Stimulated activated naive B cell treated with anti-CD40 and anti-IgM and Interleukin-4, amounts not matched to agents 10 μg/mL and 1 μg/mL and 100 μg/mL, for 72 hours (primary cell): ENCODE data around the gene RNPEPL1.
A peak's percentile ranks its signal among the peaks of the same experiment; 100 is the strongest.

Experiments
- ATAC-seq, 2 donors: fragments of 150-1000 bp; cut with Tn5 transposase; replicated peaks; 2 replicates each; pipeline ENCODE4 v1.10.0; 2021; ENCODE audit warnings: moderate library complexity in 1 of 2
- DNase-seq: peaks from one replicate; pipeline ENCODE4 v3.0.0; 2021
- H3K27ac Mint-ChIP-seq: one replicate; pipeline ENCODE4 v1.8.0; 2022; ENCODE audit warnings: mild to moderate bottlenecking, mixed read lengths
- H3K27me3 Mint-ChIP-seq, 2 donors: one replicate each; pipeline ENCODE4 v1.8.0; 2022; ENCODE audit warnings: mixed read lengths in 2 of 2
- H3K36me3 Mint-ChIP-seq, 2 donors: one replicate each; pipeline ENCODE4 v1.8.0; 2022; ENCODE audit warnings: mixed read lengths in 2 of 2, mild to moderate bottlenecking in 1 of 2
- H3K4me1 Mint-ChIP-seq, 2 donors: one replicate each; pipeline ENCODE4 v1.8.0; 2022; ENCODE audit warnings: mixed read lengths in 2 of 2, mild to moderate bottlenecking in 1 of 2
- H3K4me3 Mint-ChIP-seq, 2 donors: one replicate each; pipeline ENCODE4 v1.8.0; 2022; ENCODE audit warnings: mild to moderate bottlenecking in 2 of 2, mixed read lengths in 2 of 2, moderate library complexity in 1 of 2
- H3K9me3 Mint-ChIP-seq, 2 donors: one replicate each; pipeline ENCODE4 v1.8.0; 2022; ENCODE audit warnings: mixed read lengths in 2 of 2, mild to moderate bottlenecking in 1 of 2

RNPEPL1 gene

DNA sequence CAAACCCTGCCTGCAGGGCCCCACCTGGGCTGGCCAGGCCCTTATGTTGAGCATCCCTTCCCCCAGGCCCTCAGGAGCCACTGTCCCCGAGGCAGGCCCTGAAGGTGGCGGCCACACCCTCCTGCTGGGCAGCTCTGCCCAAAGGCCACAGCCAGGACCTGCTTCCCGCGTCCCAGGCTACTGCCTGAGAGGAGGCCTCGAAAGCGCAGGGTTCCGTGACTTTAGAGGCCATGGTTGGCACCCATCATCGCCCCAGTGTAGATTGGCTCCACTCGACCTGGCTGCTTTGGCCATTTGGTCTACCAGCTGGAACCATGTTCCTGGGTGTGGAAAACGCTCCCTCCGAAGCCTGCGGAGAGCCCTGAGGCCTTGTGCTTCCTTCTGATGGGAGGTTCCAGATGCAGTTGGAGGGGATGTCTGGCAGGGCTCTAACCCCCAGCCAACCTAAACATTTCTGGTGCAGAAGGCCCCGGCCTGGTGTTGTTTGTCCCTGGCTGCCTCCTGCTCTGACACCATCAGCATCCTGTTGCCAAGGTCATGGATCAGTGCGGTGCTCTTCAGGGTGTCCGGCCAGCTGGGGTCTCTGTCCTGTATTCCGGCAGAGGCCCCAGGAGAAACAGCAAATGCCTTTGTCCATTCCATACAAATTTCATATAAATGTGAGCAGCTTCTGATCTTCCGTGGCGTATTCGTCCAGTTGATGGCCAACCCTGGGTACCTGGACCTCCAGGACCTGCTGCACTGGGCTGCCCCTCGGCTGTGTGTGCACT, 33.0 kb downstream of the RNPEPL1 start:
- Mint-ChIP-seq H3K36me3 (peaks cover 18 to 31% of the 10 kb centered on the region in 2 donors), H3K27ac (no peak overlapping the region), H3K4me3 (no peak overlapping the region), H3K27me3 (no peaks in the 10 kb centered on the region), H3K4me1 (peaks cover 0 to 5% of the 10 kb centered on the region in 2 donors), H3K9me3 (no peaks in the 10 kb centered on the region)
- no peak for DNase-seq
- ATAC-seq, result no peak

DNA sequence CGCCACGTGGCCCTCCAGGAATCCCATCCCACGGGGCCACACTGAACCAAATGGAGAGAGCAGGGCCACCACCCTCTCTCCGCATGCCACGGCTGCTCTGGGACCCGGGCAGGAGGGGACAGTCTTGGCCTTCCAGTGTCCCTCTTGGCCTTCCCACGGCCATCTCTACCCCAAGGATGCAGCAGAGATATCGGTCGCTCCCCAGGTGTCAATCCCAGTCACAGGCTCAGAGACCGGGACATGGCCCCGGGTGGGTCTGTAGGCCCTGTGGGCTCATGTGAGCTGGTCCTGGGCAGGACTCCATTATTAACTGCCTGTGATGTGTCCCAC, 33.5 kb downstream of the RNPEPL1 start:
- peaks cover 18 to 37% of the 10 kb centered on the region in 2 donors for H3K36me3 Mint-ChIP-seq
- no peaks in the 10 kb centered on the region for H3K9me3 Mint-ChIP-seq
- H3K27me3 Mint-ChIP-seq, result no peaks in the 10 kb centered on the region
- no peak for DNase-seq
- H3K27ac Mint-ChIP-seq, result peak overlapping the region; percentile 37
- H3K4me3 Mint-ChIP-seq, result no peak overlapping the region
- peaks cover 0 to 10% of the 10 kb centered on the region in 2 donors for H3K4me1 Mint-ChIP-seq
- ATAC-seq, result no peak

DNA sequence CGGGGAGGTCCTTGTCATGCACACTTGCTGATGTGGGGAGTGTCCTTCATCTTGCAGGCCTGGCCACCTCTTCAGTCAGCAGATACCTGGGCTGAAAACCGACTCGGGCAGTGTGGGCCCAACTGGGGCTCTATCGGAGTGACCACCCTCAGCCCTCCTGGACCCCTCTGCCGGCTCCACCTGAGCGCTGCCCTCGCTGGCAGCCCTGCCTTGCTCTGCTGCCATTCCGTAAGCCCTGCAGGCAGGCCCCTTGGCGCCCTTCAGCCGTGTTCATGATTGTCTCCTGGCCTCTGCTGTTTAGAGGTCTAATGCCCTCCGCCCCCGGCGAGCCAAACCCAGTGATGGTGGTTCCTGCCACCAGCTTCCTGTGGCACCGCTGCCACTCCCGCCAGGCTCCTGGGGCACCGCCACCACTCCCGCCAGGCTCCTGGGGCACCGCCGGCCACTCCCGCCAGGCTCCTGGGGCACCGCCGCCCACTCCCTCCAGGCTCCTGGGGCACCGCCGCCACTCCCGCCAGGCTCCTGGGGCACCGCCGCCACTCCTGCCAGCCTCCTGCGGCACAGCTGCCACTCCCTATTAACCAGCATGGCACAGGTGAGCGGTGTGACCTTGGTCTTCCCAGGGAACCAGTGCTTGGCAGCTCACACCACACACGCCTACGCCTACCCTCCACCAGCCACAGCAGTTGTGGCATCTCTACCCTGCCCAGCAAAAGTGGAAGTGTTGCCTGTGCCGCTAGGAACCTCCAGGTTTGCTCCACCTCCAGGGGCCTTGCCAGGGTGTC, 34.2 kb downstream of the RNPEPL1 start:
- Mint-ChIP-seq H3K36me3 (peaks cover 18 to 37% of the 10 kb centered on the region in 2 donors), H3K4me3 (no peak overlapping the region), H3K4me1 (peaks cover 0 to 10% of the 10 kb centered on the region in 2 donors), H3K9me3 (no peaks in the 10 kb centered on the region), H3K27me3 (no peaks in the 10 kb centered on the region), H3K27ac (no peak overlapping the region)
- DNase-seq (no peak), ATAC-seq (no peak)

DNA sequence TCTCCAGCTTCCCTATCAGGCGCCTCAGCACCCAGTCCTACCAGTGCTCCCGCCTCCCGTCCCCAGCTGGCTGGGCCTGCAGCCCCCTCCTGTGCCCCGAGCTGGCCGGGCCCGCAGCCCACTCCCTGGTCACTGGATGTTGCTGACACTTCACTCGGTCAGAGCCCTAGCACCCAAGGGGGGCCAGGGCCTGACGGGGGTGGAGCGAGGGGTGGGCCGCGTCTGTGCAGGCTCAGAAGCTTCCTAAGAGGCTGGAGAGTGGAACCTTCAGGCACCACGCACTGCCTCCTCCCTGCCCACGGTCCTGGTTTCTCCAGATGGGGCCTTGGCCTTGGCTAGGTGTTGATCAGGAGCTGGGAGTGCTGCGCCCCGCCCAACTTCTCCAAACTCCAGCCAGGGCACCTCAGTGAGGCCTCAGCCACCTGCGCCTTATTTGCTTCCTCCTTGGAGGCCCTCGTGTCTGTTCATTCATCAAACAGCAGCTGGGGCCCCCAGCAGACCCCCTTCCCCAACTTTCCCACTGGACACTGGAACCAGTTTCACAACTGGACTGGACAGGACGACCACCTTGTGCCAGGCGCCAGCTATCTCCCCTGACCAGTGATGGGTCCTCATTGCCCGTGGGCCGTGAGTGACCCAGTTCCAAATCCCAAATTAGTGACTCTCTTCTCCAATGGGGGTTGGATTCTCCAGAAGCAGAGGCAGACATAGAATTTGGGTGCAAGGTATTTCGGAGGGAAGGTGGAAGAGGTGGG, 35.0 kb downstream of the RNPEPL1 start:
- H3K4me3 Mint-ChIP-seq, result no peak overlapping the region
- DNase-seq (no peak), ATAC-seq (no peak)
- peaks cover 17 to 37% of the 10 kb centered on the region in 2 donors for H3K36me3 Mint-ChIP-seq
- no peaks in the 10 kb centered on the region for H3K27me3 Mint-ChIP-seq
- H3K9me3 Mint-ChIP-seq, result no peaks in the 10 kb centered on the region
- H3K4me1 Mint-ChIP-seq, result peaks cover 0 to 10% of the 10 kb centered on the region in 2 donors
- no peak overlapping the region for H3K27ac Mint-ChIP-seq

DNA sequence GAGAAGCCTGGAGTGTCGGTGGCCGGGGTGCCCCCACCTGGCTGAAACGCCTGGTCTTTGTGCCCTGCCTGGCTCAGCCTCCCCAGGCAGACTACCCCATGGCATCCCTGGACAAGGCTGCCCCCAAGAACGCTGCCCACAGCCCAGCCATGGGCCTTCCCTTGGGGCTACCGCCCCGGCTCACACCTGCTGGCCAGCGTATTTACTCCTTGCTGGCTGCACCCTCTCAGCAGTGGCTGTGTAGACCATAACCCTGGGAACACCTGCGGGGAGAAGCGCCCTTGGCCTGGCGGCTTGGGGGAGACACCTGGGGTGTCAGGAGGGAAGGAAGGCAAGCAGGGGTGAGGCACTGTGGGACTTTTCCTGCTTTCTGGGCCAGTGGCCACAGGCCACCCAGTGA, 35.6 kb downstream of the RNPEPL1 start:
- no peak for DNase-seq
- peaks cover 12 to 36% of the 10 kb centered on the region in 2 donors for H3K36me3 Mint-ChIP-seq
- H3K9me3 Mint-ChIP-seq, result no peaks in the 10 kb centered on the region

DNA sequence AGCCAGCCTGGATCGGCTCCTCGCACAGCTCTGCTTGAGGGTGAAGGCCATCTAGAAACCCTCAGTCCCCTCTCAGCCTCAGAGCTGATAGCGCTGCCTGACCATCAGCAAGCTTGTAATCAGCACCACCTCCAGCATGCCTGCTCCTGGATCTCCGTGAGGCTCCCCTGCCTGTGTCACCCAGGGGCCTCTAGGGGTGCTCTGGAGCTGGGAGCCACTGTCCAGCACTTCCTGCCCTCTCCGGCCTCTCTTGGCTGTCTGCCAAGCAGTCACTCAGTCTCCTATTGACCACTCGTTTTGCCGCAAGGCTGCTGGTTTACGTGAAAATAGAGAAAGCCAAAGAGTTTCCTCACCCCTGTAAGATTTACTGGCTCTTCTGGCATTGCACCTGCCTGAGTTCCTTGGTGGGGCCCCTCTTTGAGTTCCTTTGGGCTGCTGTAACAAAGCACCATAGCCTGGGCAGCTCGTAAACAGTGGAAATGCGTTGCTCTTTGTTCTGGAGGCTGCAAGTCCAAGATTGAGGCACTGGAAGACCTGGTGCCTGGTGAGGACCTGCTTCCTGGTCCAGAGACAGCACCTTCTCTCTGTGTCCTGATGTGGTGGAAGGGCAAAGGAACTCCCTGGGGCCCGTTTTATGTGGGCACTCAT, 36.1 kb downstream of the RNPEPL1 start:
- no peak overlapping the region for H3K27ac Mint-ChIP-seq
- H3K9me3 Mint-ChIP-seq, result no peaks in the 10 kb centered on the region
- H3K27me3 Mint-ChIP-seq, result no peaks in the 10 kb centered on the region
- no peak overlapping the region for H3K4me3 Mint-ChIP-seq
- H3K36me3 Mint-ChIP-seq, result peaks cover 7 to 30% of the 10 kb centered on the region in 2 donors
- peaks cover 0 to 10% of the 10 kb centered on the region in 2 donors for H3K4me1 Mint-ChIP-seq
- ATAC-seq (peak in 1 of 2 donors; percentile 23), DNase-seq (no peak)

More for the DNA sequence above, 35.6 kb downstream of the RNPEPL1 start:
- H3K27me3 Mint-ChIP-seq, result no peaks in the 10 kb centered on the region
- no peak overlapping the region for H3K4me3 Mint-ChIP-seq
- H3K4me1 Mint-ChIP-seq, result peaks cover 0 to 10% of the 10 kb centered on the region in 2 donors
- no peak for ATAC-seq
- H3K27ac Mint-ChIP-seq, result no peak overlapping the region

DNA sequence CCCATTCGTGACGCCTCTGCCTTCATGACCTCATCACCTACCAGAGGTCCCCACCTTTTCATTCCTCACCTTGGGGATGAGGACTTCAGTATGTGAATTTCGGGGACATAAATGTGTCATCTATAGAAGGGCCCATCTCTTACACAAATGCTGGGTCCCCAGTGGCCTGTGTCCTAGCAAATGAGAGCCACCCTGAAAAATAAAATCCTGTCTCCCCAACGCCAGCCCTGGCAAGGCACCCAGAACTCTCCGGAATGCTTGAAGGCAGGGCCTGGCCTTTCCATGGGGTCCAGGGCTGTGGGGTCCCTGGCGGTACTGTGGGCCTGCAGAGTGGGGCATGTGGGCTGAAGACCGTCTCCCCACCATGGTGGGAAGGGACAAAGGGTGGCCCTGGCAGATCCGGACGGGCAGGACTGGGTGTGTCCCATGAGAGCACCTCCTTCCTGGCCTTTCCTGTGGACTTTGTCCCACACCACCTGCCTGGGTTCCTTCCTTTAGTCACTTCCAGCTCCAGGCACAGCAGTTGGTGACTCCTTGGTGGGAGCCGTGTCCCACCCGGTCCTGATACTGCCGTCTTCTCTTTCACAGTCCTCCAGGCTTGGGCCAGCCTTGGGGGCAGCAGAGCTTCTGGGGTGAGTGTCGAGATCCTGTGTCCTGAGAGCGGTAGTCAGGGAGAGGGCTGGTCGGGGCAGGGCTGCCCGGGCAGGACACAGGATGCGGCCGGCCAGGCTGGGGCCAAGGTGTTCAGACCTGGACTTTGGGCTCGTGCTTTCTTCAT, 36.8 kb downstream of the RNPEPL1 start:
- ATAC-seq, result no peak
- peaks cover 0 to 10% of the 10 kb centered on the region in 2 donors for H3K4me1 Mint-ChIP-seq
- H3K36me3 Mint-ChIP-seq, result peaks cover 7 to 23% of the 10 kb centered on the region in 2 donors
- H3K9me3 Mint-ChIP-seq, result no peaks in the 10 kb centered on the region
- no peak for DNase-seq
- no peaks in the 10 kb centered on the region for H3K27me3 Mint-ChIP-seq
- no peak overlapping the region for H3K27ac Mint-ChIP-seq
- no peak overlapping the region for H3K4me3 Mint-ChIP-seq

DNA sequence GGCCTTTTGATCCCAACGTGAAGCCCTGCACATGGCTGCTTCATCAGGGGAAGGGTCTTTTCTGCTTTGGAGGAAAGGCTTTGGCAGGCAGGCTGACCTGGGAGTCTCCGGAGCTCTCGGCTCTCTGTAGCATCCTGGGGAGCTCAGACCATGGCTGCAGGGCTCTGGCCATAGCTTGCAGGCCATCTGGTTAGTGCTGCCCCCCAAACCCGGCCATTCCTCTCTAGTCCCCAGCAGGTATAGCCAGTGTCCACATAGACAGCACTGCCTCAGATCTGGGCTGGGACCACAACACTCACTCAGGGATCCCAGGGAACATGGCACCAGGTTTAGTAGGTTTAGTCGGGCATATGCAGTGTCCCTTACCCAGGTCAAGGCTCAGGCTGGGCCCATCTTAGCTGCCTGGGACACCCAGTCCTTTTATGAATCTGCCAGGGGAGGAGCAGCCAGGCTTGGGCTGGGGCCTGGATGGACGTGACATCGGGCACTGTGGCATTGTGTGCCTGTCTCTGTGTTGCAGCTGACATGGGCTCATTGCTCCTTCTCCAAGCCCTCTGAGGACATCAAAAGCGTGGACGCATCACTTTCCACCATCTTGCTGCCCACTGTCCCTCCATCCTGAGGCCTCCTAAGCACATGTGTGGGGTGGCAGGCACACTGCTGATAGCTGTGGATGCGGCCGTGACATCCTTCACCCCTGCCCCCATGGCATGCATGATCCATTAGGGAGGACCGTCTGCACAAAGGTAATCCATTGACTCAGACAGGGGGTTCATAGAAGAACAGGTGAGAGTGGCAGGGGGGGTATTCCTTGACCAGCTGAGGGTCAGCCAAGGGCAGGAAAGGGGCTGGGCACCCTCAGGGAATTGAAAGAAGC, 37.8 kb downstream of the RNPEPL1 start:
- ATAC-seq (no peak), DNase-seq (no peak)
- H3K27me3 Mint-ChIP-seq, result no peaks in the 10 kb centered on the region
- H3K4me3 Mint-ChIP-seq, result no peak overlapping the region
- peaks cover 7 to 23% of the 10 kb centered on the region in 2 donors for H3K36me3 Mint-ChIP-seq
- H3K27ac Mint-ChIP-seq, result peak overlapping the region; percentile 59
- peaks cover 0 to 10% of the 10 kb centered on the region in 2 donors for H3K4me1 Mint-ChIP-seq
- no peaks in the 10 kb centered on the region for H3K9me3 Mint-ChIP-seq

DNA sequence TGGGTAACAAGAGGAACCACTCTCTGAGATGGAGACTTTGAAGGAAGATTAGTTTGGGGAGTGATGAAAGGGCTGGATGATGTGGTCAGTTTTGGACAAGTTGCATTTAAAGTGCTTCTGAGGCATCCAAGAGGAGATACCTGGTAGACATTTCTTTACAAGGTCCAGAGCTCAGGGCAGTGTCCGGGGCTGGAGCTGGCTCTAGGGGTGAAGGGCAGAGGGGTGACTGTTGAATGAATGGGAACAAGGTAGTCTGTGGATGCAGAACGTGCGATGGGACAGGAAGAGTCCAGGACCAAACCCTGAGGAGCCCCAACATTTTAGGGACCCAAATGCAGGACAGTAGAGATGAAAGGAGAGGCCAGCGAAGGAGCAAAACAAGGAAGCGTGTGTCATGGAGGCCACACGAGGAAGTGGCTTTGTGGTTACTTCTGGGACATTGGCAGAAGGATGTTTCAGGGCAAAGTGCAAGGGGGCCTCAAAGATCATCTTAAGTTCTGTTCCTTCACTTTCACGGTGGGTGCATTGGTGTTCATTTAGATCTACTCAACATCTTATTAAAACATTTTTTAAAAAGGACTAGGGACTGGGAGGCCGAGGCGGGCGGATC, 43.4 kb downstream of the RNPEPL1 start:
- ATAC-seq, result no peak
- DNase-seq, result no peak
- peaks cover 15 to 17% of the 10 kb centered on the region in 2 donors for H3K36me3 Mint-ChIP-seq
- peaks cover 8 to 10% of the 10 kb centered on the region in 2 donors for H3K4me1 Mint-ChIP-seq
- no peaks in the 10 kb centered on the region for H3K27me3 Mint-ChIP-seq
- peak overlapping the region; percentile 15 for H3K27ac Mint-ChIP-seq
- no peak overlapping the region for H3K4me3 Mint-ChIP-seq
- H3K9me3 Mint-ChIP-seq, result peaks cover 1 to 3% of the 10 kb centered on the region in 2 donors

DNA sequence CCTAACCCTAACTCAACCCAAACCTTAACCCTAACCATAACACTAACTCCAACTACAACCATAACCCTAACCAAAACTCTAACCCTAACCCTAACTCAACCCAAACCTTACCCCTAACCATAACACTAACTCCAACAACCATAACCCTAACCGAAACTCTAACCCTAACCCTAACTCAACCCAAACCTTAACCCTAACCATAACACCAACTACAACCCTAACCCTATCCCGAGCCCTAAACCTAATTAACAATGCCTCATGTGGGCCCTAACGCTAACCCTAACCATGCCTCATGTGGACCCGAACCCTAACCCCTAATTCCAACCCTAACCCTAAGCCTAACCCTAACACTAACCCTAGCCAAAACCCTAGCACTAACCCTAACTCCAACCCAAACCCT, 45.5 kb downstream of the RNPEPL1 start:
- peaks cover 8 to 9% of the 10 kb centered on the region in 2 donors for H3K4me1 Mint-ChIP-seq
- peaks cover 3 to 5% of the 10 kb centered on the region in 2 donors for H3K9me3 Mint-ChIP-seq
- no peak for ATAC-seq
- no peak overlapping the region for H3K4me3 Mint-ChIP-seq
- no peak overlapping the region for H3K27ac Mint-ChIP-seq
- H3K27me3 Mint-ChIP-seq, result no peaks in the 10 kb centered on the region
- no peak for DNase-seq
- peaks cover 20 to 27% of the 10 kb centered on the region in 2 donors for H3K36me3 Mint-ChIP-seq

DNA sequence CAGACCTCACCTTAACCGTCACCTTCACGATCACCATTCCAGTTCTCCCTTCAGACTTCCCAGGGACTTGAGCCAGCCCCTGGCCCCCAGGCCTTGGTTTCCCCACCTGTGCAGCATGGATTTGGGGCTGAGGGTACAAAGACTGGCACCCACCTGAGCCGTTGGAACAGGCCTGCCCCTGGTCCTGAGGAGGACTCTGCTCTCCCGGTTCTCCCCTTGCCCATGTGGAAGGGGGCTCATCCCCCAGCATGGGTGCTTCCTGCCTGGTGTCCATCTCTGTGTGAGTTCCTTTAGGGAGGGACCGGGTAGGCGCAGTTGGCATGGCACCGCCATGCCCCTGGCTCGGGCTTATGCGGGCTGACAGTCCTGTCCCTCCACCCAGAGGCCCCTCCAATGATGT, 46.1 kb downstream of the RNPEPL1 start:
- no peaks in the 10 kb centered on the region for H3K27me3 Mint-ChIP-seq
- DNase-seq (no peak), ATAC-seq (no peak)
- H3K4me1 Mint-ChIP-seq, result peaks cover 8 to 13% of the 10 kb centered on the region in 2 donors
- peaks cover 3 to 5% of the 10 kb centered on the region in 2 donors for H3K9me3 Mint-ChIP-seq
- H3K36me3 Mint-ChIP-seq, result peaks cover 25 to 33% of the 10 kb centered on the region in 2 donors
- no peak overlapping the region for H3K27ac Mint-ChIP-seq
- no peak overlapping the region for H3K4me3 Mint-ChIP-seq

DNA sequence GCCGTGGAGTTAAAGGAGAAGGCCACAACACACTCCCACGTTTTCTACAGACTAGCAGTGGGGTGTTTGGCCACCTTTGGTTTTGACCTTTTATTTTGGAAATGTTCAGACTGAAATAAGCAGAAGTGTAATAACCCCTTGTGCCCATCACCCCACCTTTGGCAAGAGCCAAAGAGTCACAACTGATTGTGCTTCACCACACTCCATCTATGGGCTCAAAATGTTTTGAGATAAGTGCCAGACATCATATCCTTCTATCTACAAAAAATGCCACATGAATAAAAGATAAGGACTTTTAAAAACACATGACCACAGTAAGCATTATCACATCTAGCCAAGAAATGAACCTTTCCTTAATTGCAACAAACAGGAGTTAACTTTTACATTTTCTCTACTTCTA, 47.1 kb downstream of the RNPEPL1 start:
- DNase-seq (no peak), ATAC-seq (no peak)
- H3K27ac Mint-ChIP-seq, result no peak overlapping the region
- peaks cover 3 to 5% of the 10 kb centered on the region in 2 donors for H3K9me3 Mint-ChIP-seq
- H3K36me3 Mint-ChIP-seq, result peaks cover 25 to 36% of the 10 kb centered on the region in 2 donors
- H3K4me1 Mint-ChIP-seq, result peaks cover 15 to 17% of the 10 kb centered on the region in 2 donors
- H3K27me3 Mint-ChIP-seq, result no peaks in the 10 kb centered on the region
- no peak overlapping the region for H3K4me3 Mint-ChIP-seq
